ENCODE results near the gene SNTB2. TPM values are rescaled to one million over a fixed set of nuclear protein-coding genes. Genes with fewer than 3 reads are reported as not detected.
"Not testable (repeated sequence)": the region's sequence is repeated elsewhere in the genome, so short reads cannot be mapped to it uniquely, and the experiment has no call there.

SNTB2 gene
- total and polyA plus RNA-seq, 9 of the 15 experiments (the other 6 are each of a cell fraction or from before 2014, with no cell fraction given) = 1.2 to 13.7 (median 5.7) TPM

DNA sequence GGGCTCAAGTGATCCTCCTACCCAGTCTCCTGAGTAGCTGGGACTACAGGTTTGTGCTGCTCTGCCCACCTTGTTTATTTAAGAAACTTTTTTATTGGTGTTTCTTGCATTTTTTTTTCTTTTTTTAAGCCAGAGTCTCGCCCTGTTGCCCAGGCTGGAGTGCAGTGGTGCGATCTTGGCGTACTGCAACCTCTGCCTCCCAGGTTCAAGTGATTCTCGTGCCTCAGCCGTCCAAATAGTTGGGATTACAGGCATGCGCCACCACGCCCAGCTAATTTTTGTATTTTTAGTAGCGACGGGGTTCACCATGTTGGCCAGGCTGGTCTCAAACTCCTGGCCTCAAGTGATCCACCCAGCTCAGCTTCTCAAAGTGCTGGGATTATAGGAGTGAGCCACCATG lies 37.3 kb upstream of the SNTB2 start:
- not testable (repeated sequence) for H3K9ac ChIP-seq (ENCODE audit: insufficient read depth in 1 of 2, low read depth in 2 of 2, low read length in 2 of 2); H3K9me1 ChIP-seq (ENCODE audit: control insufficient read depth, insufficient read depth, low read length); H3K4me1 ChIP-seq (replicated peaks in 1 of 2; ENCODE audit: control insufficient read depth in 2 of 2, insufficient read depth in 2 of 2, low read length in 2 of 2); H3K4me2 ChIP-seq (ENCODE audit: insufficient read depth, low read length); ATAC-seq; H3K27me3 ChIP-seq (ENCODE audit: control insufficient read depth in 2 of 2, insufficient read depth in 2 of 2, low read length in 2 of 2); H4K20me1 ChIP-seq (replicated peaks; ENCODE audit: control insufficient read depth, insufficient read depth, low read length); H3K9me3 ChIP-seq (replicated peaks; ENCODE audit: control insufficient read depth, insufficient read depth, low read depth, low read length); H2AFZ ChIP-seq (ENCODE audit: low read depth, low read length); BruUV-seq (replicated peaks); FAIRE-seq; DNase-seq (ENCODE audit: extremely low read depth in 1 of 4, low spot score in 3 of 4); H3K27ac ChIP-seq (ENCODE audit: extremely low read depth, low read depth, low read length); H3K4me3 ChIP-seq
- ChIA-PET CTCF (ENCODE audit: low intra/inter-chr PET ratio) (interaction anchor here (2.5 kb wide), 1 partner anchor 138 kb away, joined by 32 read pairs; no protein-coding TSS in a partner anchor), POLR2A (interaction anchor here (0.6 to 1.9 kb wide), 7 partner anchors 9 to 290 kb away, joined by 3 to 7 read pairs (median 4); partner anchors contain the start of genes CHTF8 and UTP4)
- peaks cover 15% of the 10 kb centered on the region; the same call in 2 of the 3 replicates for H3K79me2 ChIP-seq (ENCODE audit: control insufficient read depth, insufficient read depth, low read length)
- intact Hi-C loops (cut with micrococcal nuclease) = loop anchor here (1.0 kb wide), 1 partner anchor 138 kb away; no protein-coding TSS in a partner anchor
- 93% methylated on average over 9 of the region's 9 CpGs for WGBS (ENCODE audit: insufficient coverage, low coverage, missing lambda C conversion rate)
- peaks cover 82% of the 10 kb centered on the region for H3K36me3 ChIP-seq (ENCODE audit: control insufficient read depth, insufficient read depth, low read length)
- in situ Hi-C loops (cut with MboI) = loop anchor here (5.0 kb wide), 1 partner anchor 138 kb away; no protein-coding TSS in a partner anchor

DNA sequence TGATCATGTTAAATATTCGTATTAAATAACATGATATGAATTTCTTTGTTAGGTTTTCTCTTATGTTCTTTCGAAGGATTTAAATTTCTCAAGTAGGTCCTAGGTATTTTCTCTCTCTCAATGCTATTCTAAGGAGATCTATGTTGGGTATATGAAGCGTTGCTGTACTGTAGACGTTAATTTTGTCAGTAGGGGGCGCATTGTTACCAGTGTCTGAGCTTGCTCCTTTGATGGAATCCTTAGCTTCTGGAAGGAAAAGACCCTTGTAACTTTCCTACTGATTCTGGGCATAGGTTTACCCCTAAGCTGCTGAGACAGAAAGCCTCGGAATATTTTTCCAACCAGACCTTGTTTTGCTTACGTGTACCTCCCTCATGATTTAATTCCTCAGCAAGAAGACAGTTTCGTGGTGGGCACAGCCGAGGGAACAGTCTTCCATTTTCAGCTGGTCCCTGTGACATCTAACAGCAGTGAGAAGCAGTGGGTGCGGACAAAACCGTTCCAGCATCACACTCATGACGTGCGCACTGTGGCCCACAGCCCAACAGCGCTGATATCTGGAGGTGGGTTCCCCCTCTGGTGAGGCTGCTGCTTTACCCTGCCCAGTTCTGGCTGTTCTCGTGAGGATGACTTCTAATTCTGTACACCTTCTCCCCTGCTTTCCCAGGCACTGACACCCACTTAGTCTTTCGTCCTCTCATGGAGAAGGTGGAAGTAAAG lies 36.7 kb upstream of the SNTB2 start:
- intact Hi-C loops (cut with micrococcal nuclease) (loop anchor here (1.0 kb wide), 1 partner anchor 137 kb away; no protein-coding TSS in a partner anchor), in situ Hi-C loops (cut with MboI) (loop anchor here (5.0 kb wide), 1 partner anchor 137 kb away; no protein-coding TSS in a partner anchor)
- FAIRE-seq = peak; percentile 69
- TF ChIP-seq RAD21 (CRISPR knock-in tag; conservative IDR thresholded peaks at IDR 0.05 in 1 of 2, IDR thresholded peaks at IDR 0.05 in 1 of 2) = peak; percentile 73 to 86
- no peak for TF ChIP-seq HDAC3 (IDR thresholded peaks at IDR 0.05; ENCODE audit: borderline replicate concordance, partially characterized antibody)
- no peak for TF ChIP-seq BRCA1 (IDR thresholded peaks at IDR 0.05)
- TF ChIP-seq BRCA1 (CRISPR knock-in tag; IDR thresholded peaks at IDR 0.05) = no peak
- peak; percentile 63; the same call in 1 of the 2 replicates for TF ChIP-seq ZZZ3 (IDR thresholded peaks at IDR 0.05)
- TF ChIP-seq, protein P1, sequence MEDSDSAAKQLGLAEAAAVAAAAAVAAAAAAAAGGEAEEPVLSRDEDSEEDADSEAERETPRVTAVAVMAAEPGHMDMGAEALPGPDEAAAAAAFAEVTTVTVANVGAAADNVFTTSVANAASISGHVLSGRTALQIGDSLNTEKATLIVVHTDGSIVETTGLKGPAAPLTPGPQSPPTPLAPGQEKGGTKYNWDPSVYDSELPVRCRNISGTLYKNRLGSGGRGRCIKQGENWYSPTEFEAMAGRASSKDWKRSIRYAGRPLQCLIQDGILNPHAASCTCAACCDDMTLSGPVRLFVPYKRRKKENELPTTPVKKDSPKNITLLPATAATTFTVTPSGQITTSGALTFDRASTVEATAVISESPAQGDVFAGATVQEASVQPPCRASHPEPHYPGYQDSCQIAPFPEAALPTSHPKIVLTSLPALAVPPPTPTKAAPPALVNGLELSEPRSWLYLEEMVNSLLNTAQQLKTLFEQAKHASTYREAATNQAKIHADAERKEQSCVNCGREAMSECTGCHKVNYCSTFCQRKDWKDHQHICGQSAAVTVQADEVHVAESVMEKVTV (CRISPR knock-in tag; IDR thresholded peaks at IDR 0.05) = peak; percentile 80
- peak; percentile 53 to 89 (median 78); a peak in 5 of 6 replicates for TF ChIP-seq CTCF (IDR thresholded peaks at IDR 0.05 in 2 of 3, conservative IDR thresholded peaks at IDR 0.05 in 1 of 3; ENCODE audit: insufficient read depth in 2 of 3, low read depth in 1 of 3, low read length in 3 of 3)
- TF ChIP-seq SMC3 (conservative IDR thresholded peaks at IDR 0.05; ENCODE audit: insufficient read depth, low read depth, low read length) = peak; percentile 45

More for the DNA sequence above, 36.7 kb upstream of the SNTB2 start:
- ATAC-seq = peak; percentile 98
- Histone ChIP-seq H3K79me2 (ENCODE audit: control insufficient read depth, insufficient read depth, low read length) (peaks cover 15% of the 10 kb centered on the region; the same call in 2 of the 3 replicates), H4K20me1 (replicated peaks; ENCODE audit: control insufficient read depth, insufficient read depth, low read length) (peaks cover 6% of the 10 kb centered on the region; the same call in 1 of the 2 replicates), H2AFZ (ENCODE audit: low read depth, low read length) (no peak overlapping the region), H3K4me3 (no peak overlapping the region), H3K27ac (ENCODE audit: extremely low read depth, low read depth, low read length) (no peak overlapping the region), H3K9ac (ENCODE audit: insufficient read depth in 1 of 2, low read depth in 2 of 2, low read length in 2 of 2) (no peak overlapping the region; a peak in 1 of 4 replicates), H3K4me2 (ENCODE audit: insufficient read depth, low read length) (no peak overlapping the region), H3K9me3 (replicated peaks; ENCODE audit: control insufficient read depth, insufficient read depth, low read depth, low read length) (no peaks in the 10 kb centered on the region), H3K9me1 (ENCODE audit: control insufficient read depth, insufficient read depth, low read length) (no peaks in the 10 kb centered on the region), H3K4me1 (replicated peaks in 1 of 2; ENCODE audit: control insufficient read depth in 2 of 2, insufficient read depth in 2 of 2, low read length in 2 of 2) (no peaks in the 10 kb centered on the region), H3K36me3 (ENCODE audit: control insufficient read depth, insufficient read depth, low read length) (peaks cover 84% of the 10 kb centered on the region), H3K27me3 (ENCODE audit: control insufficient read depth in 2 of 2, insufficient read depth in 2 of 2, low read length in 2 of 2) (no peaks in the 10 kb centered on the region)
- peak; percentile 36 to 76 (median 48) for DNase-seq (ENCODE audit: extremely low read depth in 1 of 4, low spot score in 3 of 4)
- ChIA-PET POLR2A (interaction anchor here (0.8 to 1.9 kb wide), 7 partner anchors 8 to 23 kb away, joined by 3 to 7 read pairs (median 3); partner anchors contain the start of genes CHTF8 and UTP4), CTCF (ENCODE audit: low intra/inter-chr PET ratio) (interaction anchor here (2.5 kb wide), 1 partner anchor 137 kb away, joined by 32 read pairs; no protein-coding TSS in a partner anchor)
- WGBS (ENCODE audit: insufficient coverage, low coverage, missing lambda C conversion rate) = 71% methylated on average over 15 of the region's 16 CpGs
- no TSS peak for BruUV-seq (replicated peaks)

Measured in K562 (cell line).